DND-41 (cell line): ENCODE results near the gene NR1H3.

ENCODE experiments used
- EZH2 ChIP-seq: IDR thresholded peaks from 3 replicates; pipeline ENCODE4 v1.6.1; 2012; ENCODE audit warnings: borderline replicate concordance, low read depth, mild to moderate bottlenecking, moderate library complexity, low read length, inconsistent platforms; ENCODE audit not compliant: severe bottlenecking
- TF ChIP-seq, protein P1 (sequence below): IDR thresholded peaks from 2 replicates; pipeline ENCODE4 v1.5.1; 2012; ENCODE audit warnings: borderline replicate concordance, low read length, moderate library complexity, mild to moderate bottlenecking; ENCODE audit not compliant: poor library complexity, severe bottlenecking; ENCODE audit errors: extremely low read depth

DNA sequence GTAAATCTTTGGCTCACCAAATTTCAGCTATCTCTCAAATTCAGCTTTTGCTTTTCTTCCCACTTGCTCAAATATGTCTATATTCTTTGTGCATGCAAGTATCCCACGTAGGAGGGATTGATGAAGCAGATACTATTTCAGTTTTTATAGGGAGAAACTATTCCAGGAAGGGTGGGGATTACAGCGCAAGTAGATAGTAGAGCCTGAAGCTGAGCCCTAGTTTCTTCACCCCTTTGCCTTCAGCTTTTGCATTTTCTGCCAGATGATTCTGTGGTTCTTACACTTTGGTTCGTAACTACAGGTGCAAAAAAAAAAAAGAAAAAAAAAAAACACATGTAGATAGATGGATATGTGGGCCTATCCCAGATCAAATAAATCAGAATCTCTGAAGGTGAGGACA, 6.0 kb upstream of the NR1H3 start:
- no peak for TF ChIP-seq EZH2
- TF ChIP-seq, protein P1, sequence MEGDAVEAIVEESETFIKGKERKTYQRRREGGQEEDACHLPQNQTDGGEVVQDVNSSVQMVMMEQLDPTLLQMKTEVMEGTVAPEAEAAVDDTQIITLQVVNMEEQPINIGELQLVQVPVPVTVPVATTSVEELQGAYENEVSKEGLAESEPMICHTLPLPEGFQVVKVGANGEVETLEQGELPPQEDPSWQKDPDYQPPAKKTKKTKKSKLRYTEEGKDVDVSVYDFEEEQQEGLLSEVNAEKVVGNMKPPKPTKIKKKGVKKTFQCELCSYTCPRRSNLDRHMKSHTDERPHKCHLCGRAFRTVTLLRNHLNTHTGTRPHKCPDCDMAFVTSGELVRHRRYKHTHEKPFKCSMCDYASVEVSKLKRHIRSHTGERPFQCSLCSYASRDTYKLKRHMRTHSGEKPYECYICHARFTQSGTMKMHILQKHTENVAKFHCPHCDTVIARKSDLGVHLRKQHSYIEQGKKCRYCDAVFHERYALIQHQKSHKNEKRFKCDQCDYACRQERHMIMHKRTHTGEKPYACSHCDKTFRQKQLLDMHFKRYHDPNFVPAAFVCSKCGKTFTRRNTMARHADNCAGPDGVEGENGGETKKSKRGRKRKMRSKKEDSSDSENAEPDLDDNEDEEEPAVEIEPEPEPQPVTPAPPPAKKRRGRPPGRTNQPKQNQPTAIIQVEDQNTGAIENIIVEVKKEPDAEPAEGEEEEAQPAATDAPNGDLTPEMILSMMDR: no peak
